ENCODE results near the gene MMP19.
A peak's percentile ranks its signal among the peaks of the same experiment; 100 is the strongest.
"Not testable (repeated sequence)": the region's sequence is repeated elsewhere in the genome, so short reads cannot be mapped to it uniquely, and the experiment has no call there.

Gene MMP19

GRCh38 chr12:55840581-55841351, 2.0 kb downstream of the MMP19 start:
- DNase-seq: no peak

DNA sequence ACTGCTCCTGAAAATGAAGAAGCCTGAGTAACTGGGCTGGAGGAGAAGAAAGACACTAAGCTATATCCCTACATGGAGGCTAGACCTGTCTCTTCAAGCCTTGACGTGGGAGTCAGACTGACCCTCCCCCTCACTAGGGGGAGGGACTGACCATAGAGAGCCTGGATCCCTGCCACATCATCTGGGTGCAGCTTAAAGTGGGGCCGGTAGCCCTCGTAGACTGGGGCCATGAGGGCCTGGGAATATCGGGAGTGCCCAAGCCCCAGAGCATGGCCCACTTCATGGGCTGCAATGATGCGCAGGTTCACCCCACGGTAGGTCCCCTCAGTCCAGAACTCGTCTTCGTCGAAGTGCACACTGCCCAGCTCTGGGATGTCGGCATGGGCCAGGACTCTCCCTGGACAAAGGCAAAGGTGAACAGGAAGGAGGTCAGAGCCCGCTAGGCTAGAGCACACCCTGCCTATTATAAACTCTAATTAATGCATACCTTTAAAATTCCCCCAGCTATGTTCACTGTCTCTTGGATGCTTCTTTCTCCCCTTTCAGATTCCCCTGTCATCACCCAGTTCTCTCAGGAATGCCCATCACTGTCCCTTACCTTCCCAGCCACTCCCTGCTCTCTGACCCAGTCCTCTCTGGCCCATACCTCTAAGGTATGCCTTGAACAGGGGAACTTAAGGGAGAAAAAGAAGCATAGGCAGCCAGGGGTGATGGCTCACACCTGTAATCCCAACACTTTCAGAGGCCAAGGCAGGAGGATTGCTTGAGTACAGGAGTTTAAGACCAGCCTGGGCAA, 3.2 kb downstream of the MMP19 start:
- no peak for DNase-seq

DNA sequence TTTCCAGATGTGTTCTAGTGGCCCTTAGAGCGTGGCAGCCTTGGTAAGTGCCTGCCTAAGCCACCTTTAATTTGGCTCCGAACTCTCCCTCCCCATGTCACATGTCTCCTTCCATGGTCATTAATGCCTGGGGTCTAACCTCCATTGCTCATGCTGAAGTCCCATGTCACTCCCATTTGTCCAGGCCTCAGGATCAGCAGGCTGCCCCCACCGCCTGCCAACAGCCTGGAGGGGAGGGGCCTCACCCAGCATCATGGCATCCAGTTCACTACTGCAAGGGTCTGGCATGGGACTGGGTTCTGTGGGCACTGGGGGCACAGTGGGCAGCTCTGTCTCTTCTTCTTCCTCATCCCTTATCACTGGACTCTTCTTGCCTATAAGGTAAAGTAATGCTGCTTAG, 4.4 kb downstream of the MMP19 start:
- no peak for DNase-seq

DNA sequence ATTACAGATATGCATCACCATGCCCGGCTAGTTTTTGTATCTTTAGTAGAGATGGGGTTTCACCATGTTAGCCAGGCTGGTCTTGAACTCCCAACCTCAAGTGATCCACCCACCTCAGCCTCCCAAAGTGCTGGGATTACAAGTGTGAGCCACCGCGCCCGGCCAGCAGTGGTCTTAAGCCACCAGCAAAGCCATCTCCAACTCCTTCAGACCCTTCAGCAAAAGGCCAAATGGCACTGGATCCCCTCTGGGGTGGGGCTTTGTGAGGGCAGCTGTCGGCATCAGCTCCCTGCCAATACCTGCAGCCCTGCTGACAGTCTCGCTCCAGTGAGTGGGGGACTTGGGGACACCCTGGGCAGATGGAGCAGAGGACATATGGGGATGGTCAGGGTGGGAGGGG, 8.3 kb downstream of the MMP19 start:
- DNase-seq: not testable (repeated sequence)

- no peak for DNase-seq
Measured at GRCh38 chr12:55833056-55833455, 9.7 kb downstream of the MMP19 start.

GRCh38 chr12:55831447-55831815, 11.3 kb downstream of the MMP19 start:
- no peak for DNase-seq

GRCh38 chr12:55830601-55831446, 11.9 kb downstream of the MMP19 start:
- DNase-seq: no peak

DNA sequence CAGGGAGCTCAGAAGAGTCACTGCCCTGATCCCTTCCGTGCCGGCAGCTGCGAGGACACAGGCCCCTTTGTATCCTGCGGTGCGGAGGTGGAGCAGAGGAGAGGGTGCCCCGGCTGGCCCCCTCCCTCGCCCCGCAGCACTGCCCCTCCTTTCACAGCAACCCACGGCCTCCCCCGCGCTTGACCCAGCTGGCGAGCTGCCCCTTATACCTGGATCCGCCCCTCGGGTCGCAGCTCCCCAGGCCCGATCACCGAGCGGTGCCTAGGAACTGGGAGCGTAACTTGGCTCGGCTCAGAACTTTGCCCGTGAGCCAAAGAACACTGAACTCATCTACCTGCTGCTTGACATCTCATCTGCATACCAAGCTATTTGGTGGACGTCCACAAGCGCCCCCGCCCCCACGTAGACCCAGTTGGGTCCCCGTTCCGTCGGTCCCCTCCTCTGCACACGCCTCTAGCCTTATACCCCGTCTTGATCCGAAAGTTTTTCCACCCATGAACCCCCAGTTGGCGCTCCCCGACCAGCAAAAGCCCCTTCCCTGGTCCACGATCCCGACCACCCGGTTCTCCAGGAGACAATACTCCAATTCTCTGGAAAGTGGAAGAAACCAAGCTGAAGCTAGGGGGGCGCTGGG, 12.7 kb downstream of the MMP19 start:
- DNase-seq: no peak

GRCh38 chr12:55828357-55828756, 14.4 kb downstream of the MMP19 start:
- DNase-seq: no peak

DNA sequence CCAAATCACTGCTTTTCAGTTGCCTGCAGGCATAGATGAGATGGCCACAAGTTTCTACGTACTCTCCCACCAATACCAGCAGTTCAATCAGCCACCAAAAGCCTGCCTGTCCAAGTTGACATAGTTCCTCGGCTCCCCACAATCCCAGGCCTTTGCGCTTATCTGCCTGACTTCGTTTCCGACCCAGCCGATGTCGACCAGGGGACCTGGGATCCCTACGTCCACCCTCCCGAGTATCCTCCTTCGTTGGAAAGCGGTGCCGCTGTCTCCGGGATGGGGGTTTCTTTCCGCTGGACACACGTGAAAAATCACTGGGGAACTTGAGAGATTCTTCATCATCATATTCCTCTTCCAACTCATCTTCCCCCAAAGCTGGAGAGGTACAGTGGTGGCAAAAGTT, 14.9 kb downstream of the MMP19 start:
- no peak for DNase-seq

DNA sequence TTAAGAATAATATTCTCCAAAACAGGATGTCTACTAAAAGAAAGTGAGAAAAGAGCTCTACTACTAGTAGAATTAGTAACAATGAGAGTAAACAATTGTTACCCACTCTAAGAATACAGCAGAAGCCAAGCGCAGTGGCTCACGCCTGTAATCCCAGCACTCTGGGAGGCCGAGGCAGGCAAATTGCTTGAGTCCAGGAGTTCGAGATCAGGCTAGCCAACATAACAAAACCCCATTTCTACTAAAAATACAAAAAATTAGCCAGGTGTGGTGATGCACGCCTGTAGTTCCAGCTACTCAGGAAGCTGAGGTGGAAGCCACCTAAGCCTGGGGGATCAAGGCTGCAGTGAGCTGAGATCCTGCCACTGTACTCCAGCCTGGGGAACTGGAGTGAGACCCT, 18.0 kb downstream of the MMP19 start:
- no peak for DNase-seq

DNA sequence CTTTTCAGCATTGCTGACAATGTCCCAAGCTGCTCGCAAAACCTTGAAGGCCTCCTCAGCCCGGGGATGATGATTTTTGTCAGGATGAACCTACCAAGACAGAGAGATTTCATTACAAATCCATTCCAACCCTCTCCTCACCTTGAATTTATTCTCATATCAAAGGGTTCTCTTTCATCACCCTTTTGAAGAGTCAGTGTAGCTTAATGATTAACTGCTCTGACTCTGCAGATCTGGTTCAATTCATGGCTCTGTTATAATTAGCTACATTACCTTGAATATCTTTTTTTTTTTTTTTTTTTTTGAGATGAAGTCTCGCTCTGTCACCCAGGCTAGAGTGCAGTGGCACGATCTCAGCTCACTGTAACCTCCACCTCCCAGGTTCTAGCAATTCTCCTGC, 19.3 kb downstream of the MMP19 start:
- no peak for DNase-seq

DNA sequence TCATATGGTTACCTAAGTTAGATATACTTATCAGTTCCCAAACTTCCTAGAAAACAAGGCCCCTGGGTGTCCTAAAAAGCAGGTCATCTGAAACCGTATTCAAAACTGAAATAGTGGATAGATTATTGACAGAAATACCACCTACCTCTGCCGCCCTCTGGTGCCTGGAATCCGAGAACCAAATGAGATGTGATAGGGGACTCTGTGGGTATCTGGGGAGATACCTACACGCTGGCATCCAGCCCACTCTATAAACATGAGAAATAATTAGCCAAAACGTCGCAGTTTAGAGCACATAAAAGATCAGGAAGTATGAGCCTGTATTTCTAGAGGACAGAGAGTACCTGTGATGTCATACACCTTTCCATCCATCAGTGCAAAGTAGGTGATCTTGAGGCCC, 20.5 kb downstream of the MMP19 start:
- DNase-seq: no peak

DNA sequence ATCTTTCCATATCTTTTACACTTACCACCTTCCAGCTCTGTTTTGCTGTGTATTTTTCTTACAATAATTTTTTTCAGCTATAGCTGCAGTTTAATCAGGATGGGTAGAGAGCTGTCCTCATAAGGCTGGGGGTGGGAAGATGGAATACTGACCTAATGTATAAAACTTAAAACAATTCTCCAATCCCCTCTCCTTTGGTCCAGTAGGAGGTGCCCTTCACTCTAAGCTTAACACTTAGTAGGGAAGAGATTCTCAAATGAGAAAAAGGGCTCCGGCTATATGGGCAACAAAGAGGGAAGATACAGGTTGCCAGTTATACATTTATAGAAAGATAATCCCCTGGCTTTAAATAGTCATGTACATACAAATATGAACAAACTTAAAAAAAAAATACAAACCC, 22.1 kb downstream of the MMP19 start:
- no peak for DNase-seq

GRCh38 chr12:55818886-55819285, 23.9 kb downstream of the MMP19 start:
- no peak for DNase-seq

- DNase-seq: no peak
Measured at GRCh38 chr12:55818140-55818728, 24.5 kb downstream of the MMP19 start.

DNA sequence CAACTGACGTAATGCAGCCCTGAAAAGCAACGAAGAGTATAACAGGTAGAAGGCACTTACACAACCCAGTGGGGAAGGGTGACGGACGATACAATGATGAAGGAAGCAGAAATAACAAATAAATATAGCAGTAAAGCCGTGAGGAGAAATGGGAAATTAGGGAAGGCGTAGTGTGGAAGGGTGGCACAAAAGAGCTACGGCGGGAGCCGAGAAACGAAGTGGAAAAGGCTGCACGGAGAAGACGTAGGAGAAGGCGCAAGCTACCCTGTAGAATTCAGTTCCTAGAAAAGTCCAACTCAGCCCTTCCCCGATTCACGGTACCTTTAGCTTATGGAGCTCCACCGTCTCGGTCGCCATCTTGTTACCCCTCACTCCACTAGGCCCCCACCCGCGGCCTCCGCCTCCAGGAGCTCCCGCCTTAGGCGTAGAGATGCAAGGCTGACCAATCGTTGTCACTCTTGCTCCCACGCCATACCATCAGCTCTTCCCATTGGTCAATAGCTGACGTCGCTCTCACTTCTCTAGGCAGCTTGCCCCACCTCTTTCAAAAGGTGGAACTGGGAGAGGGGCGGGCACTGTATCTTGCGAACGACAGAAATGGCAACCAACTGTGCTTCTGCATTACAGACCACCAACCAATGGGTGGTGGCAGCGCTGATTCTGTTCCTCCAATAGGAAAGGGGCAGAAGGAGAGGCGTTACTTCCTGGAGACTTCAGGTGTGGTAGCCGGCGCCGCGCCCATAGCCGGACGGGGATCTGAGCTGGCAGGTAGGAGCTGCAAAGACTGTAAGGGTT, 25.2 kb downstream of the MMP19 start, which contains the start of the genes ORMDL2 and SARNP:
Gene ORMDL2, plus strand, starts transcription at position 697 of the 795 bp plus-strand sequence. CDS start 959 bp downstream, outside the sequence.
Gene SARNP, minus strand, starts transcription at position 380 of the 795 bp plus-strand sequence. Its CDS starts 23 bp downstream, at position 357.
- DNase-seq: peak; percentile 99

DNA sequence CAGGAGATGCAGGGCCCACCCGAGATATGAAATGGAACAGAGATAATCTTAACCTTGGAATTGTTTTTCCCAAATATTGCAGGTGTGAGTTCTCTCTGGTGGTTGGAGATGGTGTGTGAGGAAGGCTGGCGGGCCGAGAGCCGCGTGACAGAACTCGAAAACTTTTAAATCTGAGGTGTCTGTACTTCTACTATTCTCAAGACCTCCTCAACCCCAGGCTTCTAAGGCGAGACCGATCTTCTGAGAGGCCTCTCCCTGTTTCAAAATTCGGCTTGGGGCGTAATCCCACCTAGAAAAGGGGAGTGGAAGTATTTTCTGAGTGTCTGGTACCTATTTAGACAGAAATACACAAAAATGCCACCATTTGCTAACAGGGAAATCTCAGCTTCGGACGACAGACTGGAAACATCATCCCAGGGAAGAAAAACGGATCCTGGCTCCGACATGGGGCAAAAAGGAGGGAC, 25.8 kb downstream of the MMP19 start:
- no peak for DNase-seq

- DNase-seq: no peak
Measured at GRCh38 chr12:55815473-55815872, 27.3 kb downstream of the MMP19 start.

- no peak for DNase-seq
Measured at GRCh38 chr12:55814257-55814656, 28.5 kb downstream of the MMP19 start.

DNA sequence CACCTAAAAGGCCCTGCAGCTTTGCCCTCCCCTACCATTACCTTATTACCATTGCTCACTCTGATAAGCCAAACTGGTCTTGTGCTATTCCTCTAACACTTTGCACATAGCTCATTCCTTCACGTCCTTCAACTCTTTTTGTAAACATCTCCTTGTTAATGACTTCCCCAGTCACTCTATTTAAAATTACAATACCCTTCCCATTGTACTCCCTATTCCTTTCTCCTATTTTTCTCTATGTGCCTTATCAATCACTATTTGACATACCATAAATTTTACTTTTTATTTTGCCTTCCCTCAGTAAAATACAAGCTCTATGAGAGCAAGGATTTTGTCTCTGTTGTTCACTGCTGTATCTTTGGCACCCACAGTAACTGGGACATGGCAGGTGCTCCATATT, 30.6 kb downstream of the MMP19 start:
- no peak for DNase-seq
